ENCODE data around the gene PKM.

DNA sequence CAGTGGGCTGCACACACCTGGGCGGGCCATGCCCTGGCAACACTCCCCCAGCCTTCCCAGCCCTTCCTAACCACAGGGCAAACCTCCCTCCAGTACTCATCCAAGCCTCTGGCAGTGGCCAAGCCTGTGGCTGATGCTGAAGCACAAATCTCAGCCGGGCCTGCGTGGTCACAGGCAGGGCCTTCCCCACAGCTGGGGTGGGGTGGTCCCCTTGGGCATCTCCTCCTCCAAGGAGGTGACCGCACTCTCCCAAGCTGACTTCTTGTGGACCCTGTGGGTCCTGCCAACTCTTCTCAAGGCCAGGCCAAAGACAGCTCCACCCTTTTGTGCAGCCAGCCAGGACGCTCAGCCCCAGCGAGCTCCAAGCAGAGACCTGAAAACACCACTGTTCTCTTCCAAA lies 54.8 kb downstream of the PKM start:
- TF ChIP-seq, protein P1, sequence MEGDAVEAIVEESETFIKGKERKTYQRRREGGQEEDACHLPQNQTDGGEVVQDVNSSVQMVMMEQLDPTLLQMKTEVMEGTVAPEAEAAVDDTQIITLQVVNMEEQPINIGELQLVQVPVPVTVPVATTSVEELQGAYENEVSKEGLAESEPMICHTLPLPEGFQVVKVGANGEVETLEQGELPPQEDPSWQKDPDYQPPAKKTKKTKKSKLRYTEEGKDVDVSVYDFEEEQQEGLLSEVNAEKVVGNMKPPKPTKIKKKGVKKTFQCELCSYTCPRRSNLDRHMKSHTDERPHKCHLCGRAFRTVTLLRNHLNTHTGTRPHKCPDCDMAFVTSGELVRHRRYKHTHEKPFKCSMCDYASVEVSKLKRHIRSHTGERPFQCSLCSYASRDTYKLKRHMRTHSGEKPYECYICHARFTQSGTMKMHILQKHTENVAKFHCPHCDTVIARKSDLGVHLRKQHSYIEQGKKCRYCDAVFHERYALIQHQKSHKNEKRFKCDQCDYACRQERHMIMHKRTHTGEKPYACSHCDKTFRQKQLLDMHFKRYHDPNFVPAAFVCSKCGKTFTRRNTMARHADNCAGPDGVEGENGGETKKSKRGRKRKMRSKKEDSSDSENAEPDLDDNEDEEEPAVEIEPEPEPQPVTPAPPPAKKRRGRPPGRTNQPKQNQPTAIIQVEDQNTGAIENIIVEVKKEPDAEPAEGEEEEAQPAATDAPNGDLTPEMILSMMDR (IDR thresholded peaks at IDR 0.05), result no peak
- TF ChIP-seq ZFX (IDR thresholded peaks at IDR 0.05; ENCODE audit: borderline replicate concordance), result no peak

Data from 22Rv1 (cell line).